B cell (primary cell): ENCODE measurements around the gene KLHDC7A.

Source experiments
- EZH2 ChIP-seq: IDR thresholded peaks from 2 replicates; pipeline ENCODE4 v1.6.1; 2012; ENCODE audit warnings: borderline replicate concordance, low read depth, mild to moderate bottlenecking, moderate library complexity, low read length; ENCODE audit not compliant: insufficient read depth, poor library complexity, severe bottlenecking
- TF ChIP-seq, protein P1 (sequence below): fragments of 200-600 bp; IDR thresholded peaks from one replicate; pipeline ENCODE4 v1.8.0; 2022; ENCODE audit warnings: antibody characterized with exemption, mild to moderate bottlenecking

DNA sequence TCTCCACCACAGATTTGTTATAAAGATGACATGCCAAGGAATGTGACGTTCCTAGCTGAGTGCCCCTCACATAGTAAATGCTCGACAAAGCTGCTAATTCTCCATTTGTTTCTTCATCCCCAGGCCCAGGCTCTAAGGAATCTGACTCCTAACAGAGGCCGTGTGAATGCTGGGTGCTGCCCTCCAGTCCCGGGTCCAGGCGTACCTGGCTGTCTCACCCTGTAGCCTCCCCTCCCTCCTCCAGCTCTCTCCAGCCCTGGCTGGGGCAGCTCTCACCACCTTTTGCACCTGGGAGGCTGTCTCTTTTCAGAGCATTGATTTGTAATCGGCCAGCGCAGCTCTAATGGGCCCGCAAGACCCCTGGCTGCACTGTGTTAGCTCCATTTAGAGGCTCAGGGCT, 11.2 kb upstream of the KLHDC7A start:
- TF ChIP-seq, protein P1, sequence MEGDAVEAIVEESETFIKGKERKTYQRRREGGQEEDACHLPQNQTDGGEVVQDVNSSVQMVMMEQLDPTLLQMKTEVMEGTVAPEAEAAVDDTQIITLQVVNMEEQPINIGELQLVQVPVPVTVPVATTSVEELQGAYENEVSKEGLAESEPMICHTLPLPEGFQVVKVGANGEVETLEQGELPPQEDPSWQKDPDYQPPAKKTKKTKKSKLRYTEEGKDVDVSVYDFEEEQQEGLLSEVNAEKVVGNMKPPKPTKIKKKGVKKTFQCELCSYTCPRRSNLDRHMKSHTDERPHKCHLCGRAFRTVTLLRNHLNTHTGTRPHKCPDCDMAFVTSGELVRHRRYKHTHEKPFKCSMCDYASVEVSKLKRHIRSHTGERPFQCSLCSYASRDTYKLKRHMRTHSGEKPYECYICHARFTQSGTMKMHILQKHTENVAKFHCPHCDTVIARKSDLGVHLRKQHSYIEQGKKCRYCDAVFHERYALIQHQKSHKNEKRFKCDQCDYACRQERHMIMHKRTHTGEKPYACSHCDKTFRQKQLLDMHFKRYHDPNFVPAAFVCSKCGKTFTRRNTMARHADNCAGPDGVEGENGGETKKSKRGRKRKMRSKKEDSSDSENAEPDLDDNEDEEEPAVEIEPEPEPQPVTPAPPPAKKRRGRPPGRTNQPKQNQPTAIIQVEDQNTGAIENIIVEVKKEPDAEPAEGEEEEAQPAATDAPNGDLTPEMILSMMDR: no peak
- no peak for TF ChIP-seq EZH2
